GM23338 (cell line): ENCODE measurements around the gene IL1RAPL2. TPM values are rescaled to one million over a fixed set of nuclear protein-coding genes. Genes with fewer than 3 reads are reported as not detected.
A peak's percentile ranks its signal among the peaks of the same experiment; 100 is the strongest.

ENCODE experiments used
- ATAC-seq: fragments of 200-7000 bp; cut with Tn5 transposase; 3 replicates; pipeline ENCODE4 v1.9.1; 2020
- DNase-seq: peaks from one replicate; pipeline ENCODE4 v3.0.0-alpha.2; 2015; ENCODE audit warnings: low spot score
- H2AFZ ChIP-seq: fragments of 200-600 bp; sonication (generic); 2 replicates; pipeline ENCODE4 v1.8.0; 2016; ENCODE audit warnings: antibody characterized with exemption, mild to moderate bottlenecking, moderate library complexity
- H3F3A ChIP-seq: fragments of 200-600 bp; sonication (generic); replicated peaks from 2 replicates; pipeline ENCODE4 v1.8.0; 2017; ENCODE audit warnings: antibody characterized with exemption, mixed run types, low read depth
- H3K27ac ChIP-seq: fragments of 200-600 bp; sonication (generic); 2 replicates; pipeline ENCODE4 v1.6.1; 2016; ENCODE audit warnings: low read depth
- H3K27me3 ChIP-seq: fragments of 200-600 bp; sonication (generic); 2 replicates; pipeline ENCODE4 v1.8.0; 2016; ENCODE audit warnings: mild to moderate bottlenecking, mixed run types, moderate library complexity; ENCODE audit not compliant: insufficient read depth
- H3K36me3 ChIP-seq: fragments of 200-600 bp; sonication (generic); 2 replicates; pipeline ENCODE4 v1.8.0; 2016; ENCODE audit warnings: mild to moderate bottlenecking; ENCODE audit not compliant: insufficient read depth
- H3K4me1 ChIP-seq: fragments of 200-600 bp; sonication (generic); 2 replicates; pipeline ENCODE4 v1.8.0; 2016; ENCODE audit warnings: mild to moderate bottlenecking, moderate library complexity; ENCODE audit not compliant: insufficient read depth
- H3K4me2 ChIP-seq: fragments of 200-600 bp; sonication (generic); 2 replicates; pipeline ENCODE4 v1.7.1; 2017; ENCODE audit warnings: mixed run types
- H3K4me3 ChIP-seq: fragments of 200-600 bp; sonication (generic); 2 replicates; pipeline ENCODE4 v1.6.1; 2016; ENCODE audit warnings: mixed run types
- H3K79me2 ChIP-seq: fragments of 200-600 bp; sonication (generic); replicated peaks from 2 replicates; pipeline ENCODE4 v1.8.0; 2017; ENCODE audit warnings: mild to moderate bottlenecking; ENCODE audit not compliant: insufficient read depth
- H3K9me2 ChIP-seq: fragments of 200-600 bp; sonication (generic); 2 replicates; pipeline ENCODE4 v1.8.0; 2017; ENCODE audit not compliant: insufficient read depth
- H4K20me1 ChIP-seq: fragments of 200-600 bp; sonication (generic); replicated peaks from 2 replicates; pipeline ENCODE4 v1.8.0; 2017; ENCODE audit warnings: mild to moderate bottlenecking; ENCODE audit not compliant: insufficient read depth
- H3K27ac Mint-ChIP-seq: 2 replicates; pipeline ENCODE4 v1.8.0; 2020; ENCODE audit warnings: inconsistent platforms, mild to moderate bottlenecking, moderate library complexity, mixed read lengths
- H3K27me3 Mint-ChIP-seq: 3 replicates; pipeline ENCODE4 v1.8.0; 2022; ENCODE audit warnings: low read depth, mild to moderate bottlenecking, moderate library complexity, mixed read lengths, inconsistent platforms; ENCODE audit not compliant: insufficient read depth, poor library complexity
- H3K36me3 Mint-ChIP-seq: 3 replicates; pipeline ENCODE4 v1.8.0; 2021; ENCODE audit warnings: low read depth, mild to moderate bottlenecking, inconsistent platforms, moderate library complexity, mixed read lengths
- H3K4me1 Mint-ChIP-seq: 3 replicates; pipeline ENCODE4 v1.8.0; 2020; ENCODE audit warnings: mild to moderate bottlenecking, inconsistent platforms, mixed read lengths
- H3K4me3 Mint-ChIP-seq: 3 replicates; pipeline ENCODE4 v1.8.0; 2021; ENCODE audit warnings: moderate library complexity, mild to moderate bottlenecking, inconsistent platforms, mixed read lengths
- H3K9me3 Mint-ChIP-seq: 3 replicates; pipeline ENCODE4 v1.8.0; 2020; ENCODE audit warnings: moderate library complexity, mild to moderate bottlenecking, inconsistent platforms, mixed read lengths
- EZH2phosphoT487 ChIP-seq: fragments of 200-600 bp; sonication (generic); IDR thresholded peaks from one replicate; pipeline ENCODE4 v1.8.1; 2018; ENCODE audit warnings: antibody characterized with exemption; ENCODE audit not compliant: unreplicated experiment
- NANOG ChIP-seq: IDR thresholded peaks from 2 replicates; pipeline ENCODE4 v1.6.1; 2016; ENCODE audit warnings: antibody characterized with exemption, borderline replicate concordance
- polyA plus RNA-seq: library from polyadenylated mRNA; unstranded; fragments of >200 nt; fragmentation: Nextera tagmentation; extraction: Ambion mirVana; gene quantifications from 2 replicates; pipeline ENCODE4 v1.2.1, GENCODE V29; 2016
- total RNA-seq: library from RNA; depleted of rRNA; stranded (reverse); fragments of >200 nt; shearing (Covaris generic); gene quantifications from 2 replicates; pipeline ENCODE4 v1.2.3, GENCODE V29; 2014
- TF ChIP-seq, protein P1 (sequence below): fragments of 250-450 bp; sonication (Bioruptor Pico); IDR thresholded peaks from 2 replicates; pipeline ENCODE4 v1.5.0; 2020; ENCODE audit warnings: mild to moderate bottlenecking, moderate library complexity

IL1RAPL2 gene
- total and polyA plus RNA-seq, 2 experiments from 2014 or later: 0.80 to 0.94 TPM

GRCh38 chrX:104795804-104796203 lies 229.8 kb downstream of the IL1RAPL2 start:
- ATAC-seq (peak; percentile 62), DNase-seq (peak; percentile 28)
- Histone ChIP-seq H3K4me2 (no peak overlapping the region), H3K79me2 (no peaks in the 10 kb centered on the region), H3K36me3 (no peaks in the 10 kb centered on the region), H3K27me3 (no peaks in the 10 kb centered on the region), H3K4me3 (no peak overlapping the region), H3K27ac (no peak overlapping the region), H3F3A (no peaks in the 10 kb centered on the region), H3K9me2 (no peaks in the 10 kb centered on the region), H2AFZ (no peak overlapping the region), H3K4me1 (no peaks in the 10 kb centered on the region; the same call in 1 of the 2 replicates), H4K20me1 (no peaks in the 10 kb centered on the region)
- Mint-ChIP-seq H3K27me3 (peaks cover 4% of the 10 kb centered on the region), H3K36me3 (no peaks in the 10 kb centered on the region), H3K27ac (no peak overlapping the region), H3K4me3 (no peak overlapping the region), H3K4me1 (peaks cover 12% of the 10 kb centered on the region; the same call in 2 of the 3 replicates), H3K9me3 (no peaks in the 10 kb centered on the region; the same call in 2 of the 3 replicates)
- no peak for TF ChIP-seq EZH2phosphoT487
- TF ChIP-seq, protein P1, sequence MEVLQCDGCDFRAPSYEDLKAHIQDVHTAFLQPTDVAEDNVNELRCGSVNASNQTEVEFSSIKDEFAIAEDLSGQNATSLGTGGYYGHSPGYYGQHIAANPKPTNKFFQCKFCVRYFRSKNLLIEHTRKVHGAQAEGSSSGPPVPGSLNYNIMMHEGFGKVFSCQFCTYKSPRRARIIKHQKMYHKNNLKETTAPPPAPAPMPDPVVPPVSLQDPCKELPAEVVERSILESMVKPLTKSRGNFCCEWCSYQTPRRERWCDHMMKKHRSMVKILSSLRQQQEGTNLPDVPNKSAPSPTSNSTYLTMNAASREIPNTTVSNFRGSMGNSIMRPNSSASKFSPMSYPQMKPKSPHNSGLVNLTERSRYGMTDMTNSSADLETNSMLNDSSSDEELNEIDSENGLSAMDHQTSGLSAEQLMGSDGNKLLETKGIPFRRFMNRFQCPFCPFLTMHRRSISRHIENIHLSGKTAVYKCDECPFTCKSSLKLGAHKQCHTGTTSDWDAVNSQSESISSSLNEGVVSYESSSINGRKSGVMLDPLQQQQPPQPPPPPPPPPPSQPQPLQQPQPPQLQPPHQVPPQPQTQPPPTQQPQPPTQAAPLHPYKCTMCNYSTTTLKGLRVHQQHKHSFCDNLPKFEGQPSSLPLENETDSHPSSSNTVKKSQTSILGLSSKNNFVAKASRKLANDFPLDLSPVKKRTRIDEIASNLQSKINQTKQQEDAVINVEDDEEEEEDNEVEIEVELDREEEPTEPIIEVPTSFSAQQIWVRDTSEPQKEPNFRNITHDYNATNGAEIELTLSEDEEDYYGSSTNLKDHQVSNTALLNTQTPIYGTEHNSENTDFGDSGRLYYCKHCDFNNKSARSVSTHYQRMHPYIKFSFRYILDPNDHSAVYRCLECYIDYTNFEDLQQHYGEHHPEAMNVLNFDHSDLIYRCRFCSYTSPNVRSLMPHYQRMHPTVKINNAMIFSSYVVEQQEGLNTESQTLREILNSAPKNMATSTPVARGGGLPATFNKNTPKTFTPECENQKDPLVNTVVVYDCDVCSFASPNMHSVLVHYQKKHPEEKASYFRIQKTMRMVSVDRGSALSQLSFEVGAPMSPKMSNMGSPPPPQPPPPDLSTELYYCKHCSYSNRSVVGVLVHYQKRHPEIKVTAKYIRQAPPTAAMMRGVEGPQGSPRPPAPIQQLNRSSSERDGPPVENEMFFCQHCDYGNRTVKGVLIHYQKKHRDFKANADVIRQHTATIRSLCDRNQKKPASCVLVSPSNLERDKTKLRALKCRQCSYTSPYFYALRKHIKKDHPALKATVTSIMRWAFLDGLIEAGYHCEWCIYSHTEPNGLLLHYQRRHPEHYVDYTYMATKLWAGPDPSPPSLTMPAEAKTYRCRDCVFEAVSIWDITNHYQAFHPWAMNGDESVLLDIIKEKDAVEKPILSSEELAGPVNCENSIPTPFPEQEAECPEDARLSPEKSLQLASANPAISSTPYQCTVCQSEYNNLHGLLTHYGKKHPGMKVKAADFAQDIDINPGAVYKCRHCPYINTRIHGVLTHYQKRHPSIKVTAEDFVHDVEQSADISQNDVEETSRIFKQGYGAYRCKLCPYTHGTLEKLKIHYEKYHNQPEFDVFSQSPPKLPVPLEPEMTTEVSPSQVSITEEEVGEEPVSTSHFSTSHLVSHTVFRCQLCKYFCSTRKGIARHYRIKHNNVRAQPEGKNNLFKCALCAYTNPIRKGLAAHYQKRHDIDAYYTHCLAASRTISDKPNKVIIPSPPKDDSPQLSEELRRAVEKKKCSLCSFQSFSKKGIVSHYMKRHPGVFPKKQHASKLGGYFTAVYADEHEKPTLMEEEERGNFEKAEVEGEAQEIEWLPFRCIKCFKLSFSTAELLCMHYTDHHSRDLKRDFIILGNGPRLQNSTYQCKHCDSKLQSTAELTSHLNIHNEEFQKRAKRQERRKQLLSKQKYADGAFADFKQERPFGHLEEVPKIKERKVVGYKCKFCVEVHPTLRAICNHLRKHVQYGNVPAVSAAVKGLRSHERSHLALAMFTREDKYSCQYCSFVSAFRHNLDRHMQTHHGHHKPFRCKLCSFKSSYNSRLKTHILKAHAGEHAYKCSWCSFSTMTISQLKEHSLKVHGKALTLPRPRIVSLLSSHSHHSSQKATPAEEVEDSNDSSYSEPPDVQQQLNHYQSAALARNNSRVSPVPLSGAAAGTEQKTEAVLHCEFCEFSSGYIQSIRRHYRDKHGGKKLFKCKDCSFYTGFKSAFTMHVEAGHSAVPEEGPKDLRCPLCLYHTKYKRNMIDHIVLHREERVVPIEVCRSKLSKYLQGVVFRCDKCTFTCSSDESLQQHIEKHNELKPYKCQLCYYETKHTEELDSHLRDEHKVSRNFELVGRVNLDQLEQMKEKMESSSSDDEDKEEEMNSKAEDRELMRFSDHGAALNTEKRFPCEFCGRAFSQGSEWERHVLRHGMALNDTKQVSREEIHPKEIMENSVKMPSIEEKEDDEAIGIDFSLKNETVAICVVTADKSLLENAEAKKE (CRISPR knock-in tag): 0 out of 2 replicates have a peak, but pooled peaks have one; percentile 2

DNA sequence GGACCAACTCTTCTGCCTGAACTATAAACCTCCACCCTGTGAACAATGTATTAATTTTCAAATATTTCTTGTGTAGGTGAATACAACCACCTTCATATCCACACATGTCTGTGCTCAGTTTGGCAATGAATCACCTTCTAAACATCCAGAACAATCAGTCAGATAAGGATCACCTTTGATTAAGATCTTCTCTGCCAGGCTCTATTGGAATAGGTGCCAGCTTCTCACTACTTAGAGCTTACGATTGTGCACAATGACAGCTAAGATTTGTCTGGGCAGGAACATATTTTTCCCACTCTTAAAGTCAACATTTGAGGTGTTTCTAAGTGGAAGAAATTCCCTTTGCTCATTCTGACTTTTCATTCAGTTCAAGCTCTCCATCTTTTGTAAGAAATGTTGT lies 237.2 kb downstream of the IL1RAPL2 start:
- DNase-seq (no peak), ATAC-seq (no peak)
- no peaks in the 10 kb centered on the region; the same call in 2 of the 3 replicates for H3K9me3 Mint-ChIP-seq
- Histone ChIP-seq H3K4me1 (no peaks in the 10 kb centered on the region), H3K79me2 (no peaks in the 10 kb centered on the region), H3K27ac (no peak overlapping the region), H3K27me3 (no peaks in the 10 kb centered on the region), H3K9me2 (no peaks in the 10 kb centered on the region), H3K4me3 (no peak overlapping the region), H3F3A (no peaks in the 10 kb centered on the region), H2AFZ (no peak overlapping the region), H4K20me1 (no peaks in the 10 kb centered on the region), H3K36me3 (no peaks in the 10 kb centered on the region), H3K4me2 (no peak overlapping the region)
- H3K36me3 Mint-ChIP-seq: no peaks in the 10 kb centered on the region
- H3K27me3 Mint-ChIP-seq: no peaks in the 10 kb centered on the region
- peaks cover 5% of the 10 kb centered on the region; the same call in 2 of the 3 replicates for H3K4me1 Mint-ChIP-seq
- no peak overlapping the region for H3K4me3 Mint-ChIP-seq
- H3K27ac Mint-ChIP-seq: no peak overlapping the region
- no peak for TF ChIP-seq NANOG
- TF ChIP-seq, protein P1 (CRISPR knock-in tag): no peak
